IPS DF 19.7 (cell line): ENCODE data around the gene MAPK12.

Experiments
- DNase-seq: peaks from one replicate; pipeline ENCODE4 v3.0.0-alpha.2; 2013; ENCODE audit warnings: low read depth, low spot score

MAPK12 gene

GRCh38 chr22:50299785-50300619 is 38.5 kb upstream of the MAPK12 start:
- no peak for DNase-seq

DNA sequence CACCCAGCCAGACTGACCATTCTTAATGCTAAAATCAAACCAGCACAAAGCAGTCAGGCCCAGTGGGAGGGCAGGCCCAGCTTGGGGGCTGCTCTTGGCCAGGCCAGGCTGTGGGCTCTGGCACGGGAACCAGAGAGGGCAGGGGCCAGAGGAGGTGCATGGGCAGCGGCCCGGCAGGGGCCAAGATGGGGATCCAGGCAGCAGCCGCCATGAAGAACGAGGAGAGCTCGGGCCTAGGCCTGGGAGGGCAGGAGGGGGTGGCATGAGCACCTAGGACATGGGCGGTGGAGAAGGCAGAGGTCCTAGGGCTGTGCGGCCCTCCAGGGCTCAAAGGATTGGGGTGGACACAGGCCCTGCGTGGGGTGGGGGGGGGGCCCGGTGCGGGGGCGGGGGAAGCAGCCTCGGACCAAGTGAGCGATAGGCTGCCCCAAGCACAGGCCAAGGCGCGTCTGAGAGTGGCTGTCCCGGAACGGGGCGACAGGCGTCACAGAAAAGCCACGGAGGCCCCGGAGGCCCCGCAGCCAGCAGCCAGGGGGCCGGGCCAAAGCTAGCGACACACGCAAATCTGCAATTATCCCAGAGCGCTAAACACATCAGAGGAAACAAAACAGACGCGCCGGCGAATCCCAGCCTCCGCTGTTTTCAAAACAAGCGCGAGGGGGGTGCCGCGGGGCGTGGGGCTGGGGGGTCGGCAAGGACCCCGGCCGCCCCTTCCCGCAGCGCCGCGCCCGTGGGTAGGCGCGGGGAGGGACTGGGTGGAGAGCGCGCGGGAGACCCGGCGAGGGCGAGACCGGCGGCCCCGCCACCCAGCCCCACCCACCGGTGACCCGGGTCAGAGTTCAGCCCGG is 37.7 kb upstream of the MAPK12 start:
- no peak for DNase-seq

GRCh38 chr22:50298266-50298637 is 36.8 kb upstream of the MAPK12 start:
- DNase-seq: no peak

GRCh38 chr22:50297510-50298265 is 36.2 kb upstream of the MAPK12 start:
- no peak for DNase-seq

DNA sequence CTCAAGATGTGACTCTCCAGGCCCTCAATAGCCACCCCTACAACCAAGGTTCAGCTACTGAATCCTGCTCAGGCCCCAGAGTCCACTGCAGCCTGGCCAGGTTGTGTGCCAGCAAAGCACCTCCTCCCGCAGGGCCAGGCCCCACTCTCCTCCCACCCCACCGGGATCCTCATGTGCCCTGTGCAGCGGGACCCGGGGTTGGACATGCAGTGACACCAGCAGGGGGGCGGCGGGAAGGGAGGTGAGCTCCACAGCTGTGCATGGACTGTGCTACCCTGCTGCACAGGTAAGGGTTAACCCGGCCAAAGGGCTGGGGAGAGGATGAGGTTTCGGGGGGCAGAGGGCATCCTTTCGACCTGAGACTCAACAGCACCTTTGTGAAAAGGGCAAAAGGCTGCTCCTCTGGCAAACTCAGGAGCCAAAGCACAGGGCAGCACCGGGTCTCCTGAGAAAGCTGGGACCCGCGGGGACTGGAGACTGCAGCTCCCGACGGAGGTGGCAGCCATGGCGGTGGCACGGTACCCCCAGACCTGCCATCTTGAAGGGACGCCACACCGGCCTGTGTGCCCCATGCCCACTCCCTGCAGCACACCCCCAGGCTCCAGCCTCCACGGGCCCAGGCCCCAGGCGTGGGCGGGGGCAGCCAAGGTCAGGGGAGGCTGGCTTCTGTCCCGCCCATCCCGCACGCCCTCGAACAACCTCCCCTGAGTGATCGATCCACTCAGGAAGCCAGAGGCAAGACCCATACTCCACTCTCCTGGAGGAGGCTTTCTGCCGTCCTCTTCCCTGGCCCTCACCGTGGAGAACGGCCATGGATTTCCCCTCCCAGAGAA is 35.4 kb upstream of the MAPK12 start:
- no peak for DNase-seq

DNA sequence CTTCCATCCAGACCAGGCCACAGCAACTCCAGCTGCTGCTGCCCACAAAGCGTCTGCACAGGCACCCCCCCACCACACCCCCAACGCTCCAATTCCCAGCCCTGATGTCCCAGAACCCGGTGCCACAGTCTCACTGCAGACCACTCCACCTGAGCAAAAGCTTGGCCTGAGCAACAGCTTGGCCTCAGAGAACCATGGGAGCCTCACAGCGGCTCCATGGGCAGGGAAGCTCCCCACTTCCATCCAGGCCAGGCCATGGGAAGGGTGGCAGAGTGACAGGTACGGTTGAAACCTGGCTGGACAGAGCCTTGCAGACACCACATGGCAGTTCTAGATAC is 32.8 kb upstream of the MAPK12 start:
- no peak for DNase-seq

- no peak for DNase-seq
Observed at GRCh38 chr22:50293441-50294318, 32.2 kb upstream of the MAPK12 start.

- DNase-seq: no peak
Observed at GRCh38 chr22:50292643-50293440, 31.4 kb upstream of the MAPK12 start.

GRCh38 chr22:50289942-50290630 is 28.6 kb upstream of the MAPK12 start:
- DNase-seq: no peak

- DNase-seq: no peak
Observed at GRCh38 chr22:50289151-50289941, 27.9 kb upstream of the MAPK12 start.

GRCh38 chr22:50287731-50288130 is 26.2 kb upstream of the MAPK12 start:
- no peak for DNase-seq

- no peak for DNase-seq
Observed at GRCh38 chr22:50286701-50287318, 25.3 kb upstream of the MAPK12 start.

DNA sequence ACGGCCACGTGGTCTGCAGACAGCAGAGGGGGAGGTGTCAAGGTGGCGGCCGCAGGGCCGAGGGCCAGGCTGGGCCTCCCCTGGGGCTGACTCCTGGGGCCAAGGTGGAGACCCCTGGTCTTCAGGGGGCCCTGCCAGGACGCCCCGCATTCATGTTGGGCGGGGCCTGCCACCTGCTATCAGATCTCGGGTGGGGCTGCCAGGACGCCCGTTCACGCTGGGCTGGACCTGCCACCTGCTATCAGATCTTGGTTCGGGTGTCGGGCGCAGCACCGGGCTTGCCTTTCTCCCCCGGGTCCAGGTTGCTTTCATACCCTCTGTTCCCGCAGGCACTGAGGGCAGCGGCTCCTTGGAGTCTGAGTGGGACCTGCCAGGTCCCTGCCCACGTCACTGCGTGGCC is 24.8 kb upstream of the MAPK12 start:
- DNase-seq: no peak

- DNase-seq: no peak
Observed at GRCh38 chr22:50285568-50286229, 24.2 kb upstream of the MAPK12 start.

DNA sequence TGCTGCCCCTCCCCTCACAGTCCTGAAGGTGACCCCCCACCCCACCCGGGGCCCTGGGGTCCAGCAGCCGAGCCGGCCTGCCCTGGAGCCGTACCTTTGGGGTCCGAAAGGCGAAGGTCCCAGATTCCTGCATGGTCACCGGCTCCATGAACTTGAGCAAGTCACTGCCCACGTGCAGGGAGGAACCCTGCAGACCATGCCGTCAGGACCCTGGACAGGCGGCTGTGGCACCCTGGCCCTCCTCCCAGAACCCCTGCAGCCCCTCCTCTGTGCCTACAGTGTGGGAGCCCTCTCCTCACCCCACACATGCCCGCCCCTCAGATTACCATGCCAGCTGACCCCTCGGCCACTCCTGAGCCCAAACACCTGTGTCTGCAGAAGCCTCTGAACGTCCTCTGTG is 23.0 kb upstream of the MAPK12 start:
- no peak for DNase-seq

DNA sequence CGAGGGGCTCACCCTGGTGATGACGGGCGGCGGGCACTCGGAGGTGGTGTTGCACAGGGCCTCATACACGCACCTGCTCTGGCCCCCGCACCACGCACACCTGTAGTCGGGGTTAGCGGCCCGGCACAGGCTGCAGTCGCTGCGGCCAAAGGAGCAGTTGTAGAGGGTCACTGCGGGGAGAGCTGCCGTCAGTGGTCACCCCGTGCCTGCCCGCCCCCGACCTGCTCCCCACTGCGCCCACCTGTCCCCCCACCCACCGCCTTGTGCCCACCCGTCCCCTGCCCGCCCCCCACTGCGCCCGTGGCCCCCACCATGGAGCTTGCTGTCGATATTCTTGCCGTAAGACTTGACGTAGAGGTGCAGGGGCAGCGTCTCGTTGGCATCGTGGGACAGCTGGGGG is 22.3 kb upstream of the MAPK12 start:
- DNase-seq: no peak
